ENCODE results near the gene TCN1.
"Not testable (repeated sequence)": the region's sequence is repeated elsewhere in the genome, so short reads cannot be mapped to it uniquely, and the experiment has no call there.

TCN1 gene

DNA sequence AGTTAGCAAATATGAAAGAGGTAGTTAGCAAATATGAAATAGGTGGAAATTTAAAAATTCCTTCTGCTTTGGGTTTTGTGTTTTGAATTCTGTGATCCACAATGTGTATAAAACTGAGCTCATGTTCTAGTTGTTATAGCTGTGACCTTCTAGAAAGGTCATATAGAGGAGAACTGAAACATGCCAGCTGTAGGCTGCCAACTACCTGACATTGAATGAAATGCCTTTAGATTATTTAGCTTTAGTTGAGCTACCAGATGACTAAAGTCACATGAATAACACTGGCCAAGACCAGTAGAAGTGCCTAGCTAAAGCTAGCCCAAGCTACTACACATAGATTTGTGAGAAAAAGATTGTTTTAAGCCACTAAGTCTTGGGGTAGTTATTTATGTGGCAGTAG, 5.8 kb upstream of the TCN1 start:
- H3K4me1 Mint-ChIP-seq: no peaks in the 10 kb centered on the region
- no peak overlapping the region for H3K27ac Mint-ChIP-seq
- ATAC-seq: no peak
- H3K27me3 Mint-ChIP-seq: peaks cover 14% of the 10 kb centered on the region
- H3K9me3 Mint-ChIP-seq: peaks cover 7% of the 10 kb centered on the region in 2 donors
- no peak for DNase-seq
- no peak overlapping the region for H3K4me3 Mint-ChIP-seq

DNA sequence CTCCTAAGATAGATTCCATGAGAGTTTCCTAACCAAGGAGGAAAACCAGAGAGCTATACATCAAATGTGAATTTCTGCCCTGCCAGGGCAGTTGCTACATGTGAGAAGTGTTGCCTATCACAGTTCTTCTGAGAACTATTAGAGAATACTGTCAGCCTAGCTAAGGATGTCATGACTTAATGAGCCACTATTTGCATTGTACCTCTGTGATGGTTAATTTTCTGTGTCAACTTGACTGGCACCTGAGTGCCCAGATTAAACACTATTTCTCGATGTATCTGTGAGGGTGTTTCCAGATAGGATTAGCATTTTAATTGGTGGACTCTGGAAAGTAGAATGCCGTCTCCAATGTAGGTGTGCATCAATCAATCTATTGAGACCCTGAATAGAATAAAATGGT, 1.7 kb upstream of the TCN1 start:
- Mint-ChIP-seq H3K4me1 (no peaks in the 10 kb centered on the region), H3K9me3 (peaks cover 7% of the 10 kb centered on the region in 2 donors), H3K27me3 (peaks cover 8% of the 10 kb centered on the region), H3K27ac (no peak overlapping the region), H3K4me3 (no peak overlapping the region)
- no peak for DNase-seq
- no peak for ATAC-seq

DNA sequence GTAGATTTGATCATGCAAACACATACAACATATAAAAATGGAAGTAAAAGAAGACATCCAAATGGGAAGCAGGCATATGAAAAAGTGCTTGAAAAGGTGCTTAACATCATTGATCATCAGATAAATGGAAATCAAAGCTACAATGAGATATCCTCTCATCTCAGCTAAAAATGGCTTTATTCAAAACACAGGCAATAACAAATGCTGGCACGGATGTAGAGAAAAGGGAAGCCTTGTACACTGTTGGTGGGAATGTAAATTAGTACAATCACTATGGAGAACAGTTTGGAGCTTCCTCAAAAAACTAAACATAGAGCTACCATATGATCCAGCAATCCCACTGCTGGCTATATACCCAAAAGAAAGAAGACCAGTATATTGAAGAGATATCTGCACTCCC, 549 bp upstream of the TCN1 start:
- no peak overlapping the region for H3K4me3 Mint-ChIP-seq
- H3K9me3 Mint-ChIP-seq: peaks cover 7% of the 10 kb centered on the region in 2 donors
- DNase-seq (no peak), ATAC-seq (no peak)
- H3K4me1 Mint-ChIP-seq: no peaks in the 10 kb centered on the region
- peaks cover 8% of the 10 kb centered on the region for H3K27me3 Mint-ChIP-seq
- H3K27ac Mint-ChIP-seq: no peak overlapping the region

DNA sequence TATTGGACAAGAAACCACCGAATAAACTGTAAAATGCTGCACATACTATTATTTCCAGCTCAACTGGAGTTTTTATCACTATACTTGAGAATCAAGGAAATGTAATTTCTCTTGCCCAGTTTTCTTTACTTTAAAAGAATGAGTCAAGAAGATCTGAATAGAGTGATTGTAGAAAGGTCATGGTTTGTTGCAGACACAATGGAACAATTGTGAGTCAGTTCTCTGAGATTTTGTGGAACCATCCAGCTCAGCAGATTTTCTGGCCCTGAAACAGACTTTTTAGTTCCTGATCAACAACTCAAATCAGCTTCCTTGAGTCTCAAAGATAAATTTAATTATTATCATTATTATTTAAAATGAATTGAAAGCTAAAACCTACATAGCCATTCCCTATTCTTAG, 1.3 kb downstream of the TCN1 start:
- H3K27ac Mint-ChIP-seq: no peak overlapping the region
- no peaks in the 10 kb centered on the region for H3K9me3 Mint-ChIP-seq
- ATAC-seq: no peak
- no peaks in the 10 kb centered on the region for H3K4me1 Mint-ChIP-seq
- DNase-seq: no peak
- H3K27me3 Mint-ChIP-seq: peaks cover 18% of the 10 kb centered on the region
- H3K4me3 Mint-ChIP-seq: no peak overlapping the region

DNA sequence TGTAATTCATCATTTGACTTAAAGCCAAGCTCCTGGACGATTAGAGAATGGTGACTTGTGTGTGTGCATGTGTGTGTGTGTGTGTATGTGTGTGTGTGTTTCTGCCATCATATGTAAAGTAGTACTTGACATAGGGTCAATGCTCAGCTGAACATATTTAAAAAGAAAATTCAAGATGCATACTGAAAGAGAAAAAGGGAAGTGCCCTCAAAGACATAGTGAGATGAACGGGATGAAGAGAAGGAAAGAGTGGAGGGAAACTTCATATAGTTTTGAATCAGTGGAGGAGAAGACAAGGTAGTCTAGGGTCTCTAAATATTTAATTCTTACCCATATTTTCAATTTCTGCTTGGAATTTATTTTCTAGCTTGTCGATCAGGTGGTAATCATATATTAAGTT, 4.0 kb downstream of the TCN1 start:
- Mint-ChIP-seq H3K27me3 (peaks cover 32% of the 10 kb centered on the region), H3K4me3 (no peak overlapping the region), H3K4me1 (peaks cover 14% of the 10 kb centered on the region), H3K9me3 (no peaks in the 10 kb centered on the region), H3K27ac (no peak overlapping the region)
- DNase-seq: no peak
- no peak for ATAC-seq

DNA sequence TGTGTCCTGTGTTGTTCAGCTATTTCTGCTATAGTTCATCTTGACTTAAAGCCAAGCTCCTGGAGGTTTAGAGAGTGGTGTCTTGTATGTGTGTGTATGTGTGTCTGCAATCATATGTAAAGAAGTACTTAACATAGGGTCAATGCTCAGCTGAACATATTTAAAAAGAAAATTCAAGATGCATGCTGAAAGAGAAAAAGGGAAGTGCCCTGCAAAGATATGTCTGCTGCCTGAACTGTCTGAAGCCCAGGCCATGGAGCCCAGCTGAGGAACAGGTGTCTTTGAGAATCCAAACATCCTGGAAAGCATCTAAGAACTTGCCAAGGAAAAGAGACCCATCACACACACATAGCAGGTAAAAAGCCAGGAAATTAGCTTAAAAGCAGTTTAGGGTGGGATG, 6.6 kb downstream of the TCN1 start:
- Mint-ChIP-seq H3K9me3 (no peaks in the 10 kb centered on the region), H3K27ac (no peak overlapping the region), H3K4me1 (peaks cover 14% of the 10 kb centered on the region), H3K27me3 (peaks cover 37% of the 10 kb centered on the region), H3K4me3 (no peak overlapping the region)
- DNase-seq (no peak), ATAC-seq (no peak)

DNA sequence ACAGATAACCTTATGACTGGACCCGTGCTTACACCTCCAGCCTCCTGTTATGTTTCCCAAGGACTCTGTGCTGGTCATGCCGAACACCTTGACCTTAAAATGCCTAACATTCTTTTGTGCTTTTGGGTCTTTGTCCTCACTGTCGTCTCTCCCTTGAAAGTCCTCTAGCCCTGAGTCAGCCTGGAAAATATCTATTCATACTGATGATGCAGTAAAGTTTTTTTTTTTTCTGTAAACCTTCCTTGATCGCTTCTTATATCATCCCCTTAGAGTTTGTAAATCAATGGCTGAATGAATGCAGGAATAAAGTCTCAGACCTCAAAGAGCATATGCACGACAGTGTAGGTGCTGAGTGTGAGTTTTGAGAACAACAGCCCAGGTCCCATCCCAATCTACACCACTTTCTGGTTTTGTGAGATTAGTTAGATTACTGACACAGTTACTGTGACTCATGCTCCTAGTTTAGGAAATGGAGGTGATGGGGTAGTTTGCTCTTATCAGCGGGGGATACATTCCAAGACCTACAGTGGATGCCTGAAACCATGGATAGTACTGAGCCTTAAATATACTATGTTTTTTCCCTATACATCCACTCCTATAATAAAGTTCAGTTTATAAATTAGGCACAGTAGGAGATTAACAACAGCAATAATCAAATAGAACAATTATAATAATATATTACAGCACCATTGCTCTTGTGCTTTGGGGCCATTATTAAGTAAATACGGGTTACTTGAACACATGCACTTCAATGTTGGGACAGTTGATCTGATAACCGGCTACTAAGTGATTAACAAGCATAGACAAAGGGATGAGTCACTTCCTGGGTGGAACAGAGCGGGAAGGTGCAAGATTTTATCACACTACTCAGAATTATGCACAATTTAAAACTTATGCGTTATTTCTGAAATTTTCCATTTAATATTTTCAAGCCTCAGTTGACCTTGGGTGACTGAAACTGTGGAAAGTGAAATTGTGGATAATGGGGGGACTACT, 8.6 kb downstream of the TCN1 start:
- no peak overlapping the region for H3K4me3 Mint-ChIP-seq
- peaks cover 14% of the 10 kb centered on the region for H3K4me1 Mint-ChIP-seq
- H3K27me3 Mint-ChIP-seq: peaks cover 37% of the 10 kb centered on the region
- DNase-seq (no peak), ATAC-seq (peak; percentile 67)
- H3K9me3 Mint-ChIP-seq: no peaks in the 10 kb centered on the region
- H3K27ac Mint-ChIP-seq: no peak overlapping the region

DNA sequence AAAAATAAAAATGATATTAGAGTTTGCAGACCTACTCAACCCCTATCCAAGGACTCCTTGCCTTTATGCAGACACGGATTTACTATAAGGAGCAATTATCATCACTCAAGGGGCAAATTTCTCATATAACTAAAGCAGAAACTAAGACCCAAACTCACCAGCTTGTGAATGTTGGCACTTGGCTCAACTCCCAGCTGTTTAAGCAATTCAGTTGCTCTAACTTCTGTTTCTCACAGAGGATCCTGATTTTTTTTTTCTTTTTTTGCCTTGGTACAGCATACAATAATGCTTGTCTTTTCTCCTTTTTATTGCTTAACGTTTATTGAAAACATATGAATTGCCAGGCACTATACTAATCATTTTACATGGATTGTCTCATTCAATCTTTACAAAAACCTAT, 11.4 kb downstream of the TCN1 start:
- Mint-ChIP-seq H3K4me3 (no peak overlapping the region), H3K4me1 (peaks cover 14% of the 10 kb centered on the region), H3K27ac (no peak overlapping the region), H3K27me3 (peaks cover 25% of the 10 kb centered on the region), H3K9me3 (no peaks in the 10 kb centered on the region)
- ATAC-seq (no peak), DNase-seq (no peak)

DNA sequence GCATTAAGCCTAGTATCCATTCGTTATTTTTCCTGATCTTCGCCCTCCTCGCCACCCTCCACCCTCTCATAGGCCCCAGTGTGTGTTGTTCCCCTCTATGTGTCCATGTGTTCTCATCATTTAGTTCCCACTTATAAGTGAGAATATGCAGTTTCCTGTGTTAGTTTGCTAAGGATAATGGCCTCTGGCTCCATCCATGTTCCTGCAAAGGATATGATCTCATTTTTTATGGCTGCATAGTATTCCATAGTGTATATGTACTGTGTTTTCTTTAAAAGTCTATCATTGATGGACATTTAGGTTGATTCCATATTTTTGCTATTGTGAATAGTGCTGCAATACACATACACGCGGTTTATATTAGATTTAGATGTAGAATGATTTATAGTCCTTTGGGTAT, 14.9 kb downstream of the TCN1 start:
- not testable (repeated sequence) for H3K4me1 Mint-ChIP-seq, H3K4me3 Mint-ChIP-seq, H3K9me3 Mint-ChIP-seq, H3K27ac Mint-ChIP-seq, DNase-seq, ATAC-seq
- H3K27me3 Mint-ChIP-seq: peaks cover 12% of the 10 kb centered on the region

DNA sequence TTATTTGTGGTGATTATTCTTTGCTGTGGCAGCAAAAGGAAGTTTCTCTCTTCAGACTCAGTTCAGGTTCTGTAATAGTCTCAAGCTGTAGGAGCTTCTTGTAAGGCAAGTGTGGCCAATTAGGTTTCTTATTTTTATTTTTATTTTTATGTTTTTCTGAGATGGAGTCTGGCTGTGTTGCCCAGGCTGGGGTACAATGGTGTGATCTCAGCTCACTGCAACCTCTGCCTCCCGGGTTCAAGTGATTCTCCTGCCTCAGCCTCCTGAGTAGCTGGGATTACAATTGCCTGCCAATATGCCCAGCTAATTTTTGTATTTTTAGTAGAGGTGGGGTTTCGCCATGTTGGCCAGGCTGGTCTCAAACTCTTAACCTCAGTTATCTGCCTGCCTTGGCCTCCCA, 16.7 kb downstream of the TCN1 start:
- ATAC-seq, H3K4me3 Mint-ChIP-seq, H3K9me3 Mint-ChIP-seq, H3K4me1 Mint-ChIP-seq, DNase-seq, H3K27ac Mint-ChIP-seq, H3K27me3 Mint-ChIP-seq: not testable (repeated sequence)

DNA sequence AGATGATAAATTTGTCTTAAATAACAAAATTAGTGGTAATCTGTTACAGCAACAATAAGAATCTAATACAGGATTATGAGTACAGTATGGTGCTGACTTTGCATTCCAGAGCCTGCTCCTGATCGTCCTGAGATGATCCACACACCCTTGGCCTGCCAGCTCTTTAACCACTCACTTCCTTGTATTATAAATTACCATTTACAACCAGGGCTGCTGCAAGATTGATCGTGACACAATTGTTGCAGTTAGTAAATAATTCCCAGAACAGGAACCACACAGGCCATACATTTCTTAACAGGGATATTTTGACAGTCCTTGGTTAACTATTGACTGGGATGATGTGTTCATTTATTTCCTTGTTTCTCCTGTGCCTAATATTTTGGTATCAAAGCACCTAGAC, 17.2 kb downstream of the TCN1 start:
- no peak overlapping the region for H3K27ac Mint-ChIP-seq
- no peak overlapping the region for H3K4me3 Mint-ChIP-seq
- ATAC-seq (no peak), DNase-seq (no peak)
- H3K4me1 Mint-ChIP-seq: no peaks in the 10 kb centered on the region
- no peaks in the 10 kb centered on the region for H3K9me3 Mint-ChIP-seq
- H3K27me3 Mint-ChIP-seq: peaks cover 8% of the 10 kb centered on the region

DNA sequence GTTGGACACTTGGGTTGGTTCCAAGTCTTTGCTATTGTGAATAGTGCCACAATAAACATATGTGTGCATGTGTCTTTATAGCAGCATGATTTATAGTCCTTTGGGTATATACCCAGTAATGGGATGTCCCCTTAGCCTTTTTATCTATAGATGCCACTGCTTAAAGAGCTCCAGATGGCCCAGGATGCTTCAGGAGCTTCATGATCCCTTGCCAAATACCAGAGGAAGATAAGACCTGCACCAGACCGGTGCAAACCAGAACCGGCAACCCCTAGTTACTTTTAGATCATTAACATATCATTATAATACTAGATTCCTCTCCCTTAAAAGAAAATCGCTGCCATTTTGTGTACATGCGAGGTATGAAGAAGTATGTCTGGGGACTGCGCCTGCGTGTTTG, 17.8 kb downstream of the TCN1 start:
- DNase-seq, ATAC-seq, H3K9me3 Mint-ChIP-seq, H3K27ac Mint-ChIP-seq, H3K4me1 Mint-ChIP-seq, H3K4me3 Mint-ChIP-seq: not testable (repeated sequence)
- H3K27me3 Mint-ChIP-seq: peaks cover 14% of the 10 kb centered on the region

DNA sequence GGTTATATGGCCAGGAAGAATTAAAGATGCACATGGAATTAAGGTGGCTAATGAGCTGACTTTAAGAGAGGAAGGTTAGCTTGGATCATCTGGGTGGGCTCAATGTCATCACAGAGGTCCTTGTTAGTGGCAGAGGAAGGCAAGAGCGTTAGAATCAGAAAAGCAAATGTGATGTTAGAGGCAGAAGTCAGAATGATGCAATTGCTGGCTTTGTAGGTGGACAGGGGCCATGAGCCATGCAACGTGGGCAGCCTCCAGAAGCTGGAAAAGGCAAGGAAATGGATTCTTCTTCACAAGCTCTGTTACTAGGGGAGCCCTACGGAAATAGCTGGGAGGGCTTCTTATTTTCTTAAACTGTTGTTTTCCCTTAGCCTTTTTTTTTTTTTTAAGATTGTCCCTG, 18.7 kb downstream of the TCN1 start:
- no peaks in the 10 kb centered on the region for H3K4me1 Mint-ChIP-seq
- ATAC-seq (no peak), DNase-seq (no peak)
- no peak overlapping the region for H3K4me3 Mint-ChIP-seq
- peaks cover 15% of the 10 kb centered on the region for H3K27me3 Mint-ChIP-seq
- no peak overlapping the region for H3K27ac Mint-ChIP-seq
- H3K9me3 Mint-ChIP-seq: no peaks in the 10 kb centered on the region

DNA sequence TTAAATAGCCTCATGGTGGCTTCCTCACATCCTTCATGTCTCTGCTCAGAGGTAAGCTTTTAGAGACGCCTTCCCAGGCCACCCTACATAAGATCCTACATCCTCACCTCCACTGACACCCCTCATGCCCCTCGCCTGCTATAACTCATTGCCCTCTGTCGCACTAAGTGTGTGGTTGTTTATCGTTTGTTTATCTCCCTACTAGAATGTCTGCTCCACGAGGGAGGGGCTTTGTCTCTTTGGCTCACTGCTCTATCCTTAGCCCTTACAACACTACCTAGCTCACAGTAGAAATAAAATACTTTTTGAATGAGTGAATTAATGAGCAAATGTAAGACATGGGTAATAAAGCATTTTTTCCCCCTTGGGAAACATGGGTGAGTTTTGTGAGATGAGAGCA, 19.7 kb downstream of the TCN1 start:
- H3K27ac Mint-ChIP-seq: no peak overlapping the region
- ATAC-seq (no peak), DNase-seq (no peak)
- peaks cover 15% of the 10 kb centered on the region for H3K27me3 Mint-ChIP-seq
- no peaks in the 10 kb centered on the region for H3K9me3 Mint-ChIP-seq
- H3K4me3 Mint-ChIP-seq: no peak overlapping the region
- no peaks in the 10 kb centered on the region for H3K4me1 Mint-ChIP-seq

DNA sequence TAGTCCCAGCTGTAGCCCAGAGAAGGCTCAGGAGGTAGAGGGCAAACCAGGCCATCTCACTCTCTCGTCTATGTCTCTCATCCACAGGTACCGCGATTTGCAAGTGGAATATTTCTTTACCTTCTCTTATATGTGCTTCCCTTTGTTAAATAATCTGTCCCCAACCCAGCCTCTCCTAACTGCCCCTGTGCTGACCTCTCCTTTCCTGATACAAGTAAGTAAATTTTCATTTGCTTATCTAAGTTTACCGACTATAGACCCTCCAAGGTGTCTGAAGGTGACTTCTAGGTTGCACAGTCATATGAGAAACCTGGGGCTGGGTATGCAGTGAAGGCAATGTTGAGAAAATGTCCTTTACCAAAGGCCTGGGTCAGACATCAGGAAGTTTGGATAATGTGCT, 20.9 kb downstream of the TCN1 start, which contains the start of gene CBLIF:
CBLIF (minus strand) TSS at position 101 of the 400 bp plus-strand sequence; CDS start at position 55, 46 bp downstream.
- DNase-seq (no peak), ATAC-seq (no peak)
- H3K4me1 Mint-ChIP-seq: no peaks in the 10 kb centered on the region
- peaks cover 15% of the 10 kb centered on the region for H3K27me3 Mint-ChIP-seq
- H3K4me3 Mint-ChIP-seq: no peak within 1 kb of the TSS
- no peak within 1 kb of the TSS for H3K27ac Mint-ChIP-seq
- no peaks in the 10 kb centered on the region for H3K9me3 Mint-ChIP-seq

DNA sequence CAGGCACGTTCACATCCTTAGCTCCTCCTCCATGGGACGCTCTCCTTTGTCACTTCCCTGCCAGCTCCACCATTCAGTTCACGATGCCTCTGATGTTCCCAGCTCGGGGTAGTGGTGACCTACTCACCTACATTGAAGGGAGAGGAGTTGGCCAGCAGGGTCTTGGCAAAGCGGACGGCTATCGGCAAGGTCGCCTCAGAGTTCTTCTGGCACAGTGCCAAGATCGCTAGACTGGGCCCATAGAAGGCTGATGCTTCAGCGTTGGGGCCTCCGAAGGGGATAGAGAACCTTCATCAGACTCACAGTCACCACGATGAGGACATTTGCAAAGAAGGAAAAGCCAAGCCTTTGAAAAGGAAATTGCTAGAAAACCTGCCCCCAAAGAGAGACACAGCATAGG, 24.0 kb downstream of the TCN1 start:
- peaks cover 16% of the 10 kb centered on the region for H3K27me3 Mint-ChIP-seq
- DNase-seq (no peak), ATAC-seq (no peak)
- no peaks in the 10 kb centered on the region for H3K9me3 Mint-ChIP-seq
- H3K4me1 Mint-ChIP-seq: no peaks in the 10 kb centered on the region
- no peak overlapping the region for H3K27ac Mint-ChIP-seq
- no peak overlapping the region for H3K4me3 Mint-ChIP-seq

DNA sequence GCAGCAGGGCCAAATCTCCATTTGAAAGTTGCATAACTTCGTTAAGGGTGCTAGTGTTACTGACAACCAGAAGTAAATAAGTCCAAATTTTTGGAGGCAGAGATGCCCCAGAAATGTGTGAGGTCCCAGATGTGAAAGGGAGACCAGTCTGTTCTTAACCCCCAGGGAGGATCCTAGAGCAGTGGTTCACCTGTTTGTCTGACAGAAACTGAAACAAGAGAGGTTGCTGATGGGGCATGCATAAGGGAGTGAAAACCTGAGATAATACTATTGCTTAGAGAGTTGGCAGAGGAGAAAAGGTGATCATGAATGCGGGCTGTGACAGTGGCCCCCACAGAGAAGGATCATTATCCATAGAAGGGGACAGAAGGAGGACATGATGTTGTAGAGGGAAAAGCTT, 24.8 kb downstream of the TCN1 start:
- DNase-seq (no peak), ATAC-seq (no peak)
- no peaks in the 10 kb centered on the region for H3K9me3 Mint-ChIP-seq
- no peak overlapping the region for H3K27ac Mint-ChIP-seq
- peaks cover 14% of the 10 kb centered on the region for H3K27me3 Mint-ChIP-seq
- H3K4me3 Mint-ChIP-seq: no peak overlapping the region
- H3K4me1 Mint-ChIP-seq: no peaks in the 10 kb centered on the region
